HuH-7.5 (cell line): ENCODE measurements around the gene SPOUT1.

Experiments used
- DNase-seq: peaks from one replicate; pipeline ENCODE4 v3.0.0; 2011; ENCODE audit warnings: low spot score

The SPOUT1 gene

GRCh38 chr9:128836509-128837145 lies 7.0 kb upstream of the SPOUT1 start:
- peak; percentile 8 for DNase-seq

DNA sequence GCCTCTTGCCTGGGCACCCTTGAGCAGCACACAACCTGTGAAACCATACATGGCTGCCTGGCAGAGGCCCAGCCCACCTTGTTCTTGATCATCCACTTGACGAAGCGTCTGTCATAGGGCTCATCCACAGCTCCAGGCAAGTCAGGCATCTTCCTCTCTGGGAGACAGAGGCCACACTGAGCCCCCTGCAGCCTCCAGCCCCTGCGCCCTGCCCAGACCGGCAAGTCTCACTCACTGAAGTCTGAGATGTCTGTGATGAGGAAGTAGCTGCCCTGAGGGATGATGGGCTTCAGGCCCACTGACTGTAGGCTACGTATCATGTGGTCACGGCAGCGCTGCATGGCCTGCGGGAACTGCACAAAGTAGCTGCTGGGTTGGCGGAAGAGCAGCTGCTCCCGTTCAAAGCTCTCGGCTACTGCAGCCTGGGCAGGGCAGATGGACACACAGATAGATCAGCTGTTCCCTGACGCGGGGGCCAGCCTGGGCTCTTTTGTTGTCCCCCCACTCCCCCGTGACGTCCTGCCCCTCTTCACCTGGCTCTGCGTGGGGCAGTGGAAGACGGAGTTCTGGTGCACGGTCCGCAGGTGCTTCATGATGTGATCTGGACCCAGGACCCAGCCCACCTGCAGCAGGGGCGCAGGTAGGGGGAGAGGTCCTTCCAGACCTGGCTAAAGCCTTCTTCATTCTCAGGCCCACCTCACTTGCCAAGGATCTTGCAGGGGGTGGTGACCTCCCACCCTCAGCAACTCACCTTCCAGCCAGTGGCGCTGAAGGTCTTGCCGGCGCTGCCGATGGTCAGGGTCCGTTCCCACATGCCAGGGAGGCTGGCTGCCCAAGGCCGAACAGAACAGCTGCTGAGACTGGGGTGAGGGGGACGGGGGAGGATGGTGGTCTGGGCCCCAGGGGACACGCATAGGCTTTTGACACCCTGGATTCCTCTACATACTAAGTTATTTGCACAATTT lies 5.9 kb upstream of the SPOUT1 start:
- DNase-seq, result peak; percentile 3

GRCh38 chr9:128833696-128834095 lies 4.1 kb upstream of the SPOUT1 start:
- DNase-seq, result peak; percentile 2

DNA sequence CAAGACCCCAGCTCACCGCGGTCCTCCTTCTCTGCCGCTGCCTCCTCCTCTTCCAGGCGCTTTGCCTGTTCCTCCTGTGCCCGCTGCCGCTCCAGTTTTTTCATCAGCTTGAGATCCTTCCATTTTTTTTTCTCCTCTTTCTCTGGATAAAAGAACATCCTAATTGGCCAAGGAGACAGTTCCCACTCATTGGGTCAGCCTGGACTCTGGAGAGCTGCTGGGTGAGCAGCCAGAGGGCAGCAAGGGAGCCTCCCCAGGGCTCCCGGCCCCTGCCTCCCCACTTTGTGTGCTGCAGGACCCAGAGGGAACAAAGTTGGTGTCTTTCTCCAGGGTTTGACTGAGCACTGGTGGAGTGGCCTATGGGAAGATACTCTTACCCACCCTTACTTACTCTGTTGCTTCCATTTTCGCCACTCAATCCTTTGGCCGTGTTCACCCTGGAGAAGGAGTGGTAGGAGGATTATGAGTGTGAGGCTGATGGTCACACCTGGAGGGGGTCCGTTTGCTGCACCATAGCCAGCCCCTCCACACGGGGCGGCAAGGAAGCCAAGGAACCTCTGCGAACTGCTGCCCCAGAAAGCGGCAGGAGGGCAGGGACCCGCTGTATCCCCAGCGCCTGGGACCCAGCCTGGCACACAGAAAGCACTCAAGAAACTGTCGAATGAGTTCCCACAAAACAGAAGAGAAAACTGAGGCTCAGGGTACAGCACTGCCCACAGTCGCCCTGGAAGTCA lies 708 bp downstream of the SPOUT1 start:
- DNase-seq, result no peak

DNA sequence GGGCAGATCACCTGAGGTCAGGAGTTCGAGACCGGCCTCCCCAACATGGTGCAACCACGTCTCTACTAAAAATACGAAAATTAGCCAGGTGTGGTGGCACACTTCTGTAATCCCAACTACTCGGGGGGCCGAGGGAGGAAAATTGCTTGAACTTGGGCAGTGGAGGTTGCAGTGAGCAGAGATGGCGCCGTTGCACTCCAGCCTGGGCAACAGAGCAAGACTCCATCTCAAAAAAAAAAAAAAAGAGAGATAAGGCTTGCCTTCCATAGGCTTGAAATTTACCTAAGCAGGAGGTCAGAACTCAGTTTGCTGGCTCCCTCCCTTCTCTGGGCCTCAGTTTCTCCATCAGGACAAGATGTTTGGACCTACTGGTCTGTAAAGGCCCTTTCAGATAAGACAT lies 1.3 kb downstream of the SPOUT1 start:
- DNase-seq, result no peak

DNA sequence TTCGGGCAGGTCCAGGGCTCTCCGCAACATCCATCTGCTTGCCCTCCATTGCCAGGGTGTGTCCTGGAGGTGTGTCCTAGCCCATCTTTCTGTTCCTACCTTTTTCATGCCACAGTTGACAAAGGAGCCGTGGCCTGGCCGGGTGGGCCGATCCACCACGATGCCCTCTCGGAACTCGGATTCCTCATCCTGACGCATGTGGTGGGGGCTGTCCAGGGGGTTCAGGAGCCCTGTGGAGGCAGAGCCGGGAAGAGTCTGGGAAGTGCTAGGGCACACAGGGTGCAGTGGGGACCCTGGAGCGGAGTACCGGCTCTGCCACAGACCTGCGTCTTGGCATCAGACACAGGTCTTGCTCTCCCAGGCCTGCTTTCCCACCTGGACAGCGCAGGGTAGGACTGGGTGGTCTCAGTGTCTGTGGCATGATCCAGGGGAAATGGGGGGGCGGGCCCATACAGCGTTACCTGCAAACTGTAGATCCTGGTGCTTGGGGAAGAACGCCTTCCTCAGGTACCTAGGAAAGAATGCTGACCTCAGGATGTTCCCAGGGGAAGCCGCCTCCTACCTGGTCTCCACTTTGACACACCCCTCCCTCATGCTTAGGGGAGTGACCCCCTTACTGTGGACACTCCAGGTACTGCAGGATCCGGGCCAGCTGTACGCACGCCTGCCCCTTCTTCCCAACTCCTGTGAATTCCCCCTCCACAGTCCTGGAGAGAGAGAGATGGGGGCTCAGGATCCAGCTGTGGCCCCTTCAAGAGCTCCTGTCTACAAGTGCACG lies 3.5 kb downstream of the SPOUT1 start:
- peak; percentile 59 for DNase-seq

DNA sequence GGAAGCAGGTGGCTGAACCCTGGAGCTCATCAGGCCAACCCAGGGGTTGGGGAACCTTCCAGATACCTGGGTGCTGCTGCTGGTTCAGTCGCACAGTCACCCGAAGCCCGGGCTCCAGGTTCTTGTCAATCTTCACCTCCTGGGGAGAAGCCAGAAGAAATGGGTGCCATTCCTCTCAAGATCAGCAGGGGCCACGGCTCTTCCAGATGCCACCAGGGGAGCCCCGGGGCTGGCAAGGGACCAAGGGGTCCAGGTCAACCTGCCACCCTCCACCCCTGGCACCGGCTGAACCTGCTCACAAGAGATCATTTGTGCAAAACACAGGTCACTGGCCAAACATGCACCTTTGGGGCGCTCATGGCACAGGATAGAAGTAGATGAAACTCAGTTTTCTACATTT lies 4.7 kb downstream of the SPOUT1 start:
- DNase-seq, result no peak

DNA sequence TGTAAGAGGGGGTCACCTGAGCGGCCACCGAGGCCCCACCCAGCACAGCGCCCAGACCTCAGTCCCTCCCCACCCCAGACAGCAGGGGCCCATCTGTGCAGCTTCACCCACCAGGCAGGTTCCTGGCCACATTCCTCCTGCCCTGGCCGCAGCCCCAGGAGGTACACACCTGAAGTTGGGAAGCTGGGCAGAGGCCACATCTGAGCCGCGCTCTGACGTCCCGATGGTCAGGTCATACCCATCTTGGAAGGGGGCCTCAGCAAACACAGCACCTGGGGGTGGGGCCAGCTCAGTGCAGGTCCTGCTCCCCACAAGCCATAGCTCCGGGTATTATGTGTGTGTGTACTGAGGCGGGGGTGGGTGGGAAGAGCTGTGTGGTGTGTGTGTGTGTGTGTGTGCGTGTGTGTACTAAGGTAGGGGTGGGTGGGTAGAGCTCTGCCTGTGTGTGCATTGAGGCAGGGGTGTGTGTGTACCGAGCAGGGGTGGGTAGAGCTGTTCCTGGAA lies 5.6 kb downstream of the SPOUT1 start:
- no peak for DNase-seq

GRCh38 chr9:128823362-128823902 lies 6.2 kb downstream of the SPOUT1 start:
- no peak for DNase-seq

GRCh38 chr9:128822407-128823042 lies 7.1 kb downstream of the SPOUT1 start:
- no peak for DNase-seq

GRCh38 chr9:128821584-128822406 lies 7.8 kb downstream of the SPOUT1 start:
- DNase-seq, result no peak

DNA sequence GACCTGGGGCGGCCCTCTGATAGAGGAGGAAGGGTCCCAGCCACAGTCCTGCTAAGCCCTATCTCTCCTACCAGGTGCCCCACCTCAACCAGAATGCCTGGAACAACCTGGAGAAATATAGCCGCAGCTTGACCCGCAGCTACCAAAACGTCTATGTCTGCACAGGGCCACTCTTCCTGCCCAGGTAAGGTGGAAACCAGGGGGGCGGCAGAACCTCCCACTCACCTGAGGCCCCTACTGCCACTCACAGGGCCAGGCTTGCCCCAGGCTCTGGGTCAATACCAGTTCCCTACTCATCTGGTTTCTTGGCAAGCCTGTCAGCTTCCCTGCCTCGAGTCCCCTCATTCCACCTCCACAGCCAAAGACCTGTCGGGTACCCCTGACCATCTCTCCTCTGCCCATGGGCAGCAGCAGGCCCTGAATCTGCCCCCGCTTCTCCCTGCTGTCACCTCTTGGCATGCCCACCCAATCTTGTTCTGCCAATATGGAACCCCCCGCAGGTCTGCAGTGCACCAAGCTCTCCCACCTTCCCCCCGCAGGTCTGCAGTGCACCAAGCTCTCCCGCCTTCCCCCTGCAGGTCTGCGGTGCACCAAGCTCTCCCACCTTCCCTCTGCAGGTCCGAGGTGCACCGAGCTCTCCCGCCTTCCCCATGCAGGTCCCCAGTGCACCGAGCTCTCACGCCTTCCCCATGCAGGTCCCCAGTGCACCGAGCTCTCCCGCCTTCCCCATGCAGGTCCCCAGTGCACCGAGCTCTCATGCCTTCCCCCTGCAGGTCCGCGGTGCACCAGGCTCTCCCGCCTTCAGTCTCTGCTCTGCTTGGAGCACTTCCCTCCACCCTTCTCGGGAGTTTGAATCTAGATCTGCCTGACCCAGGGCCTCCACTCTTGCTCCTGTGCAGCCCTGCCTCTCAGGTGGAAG lies 8.7 kb downstream of the SPOUT1 start:
- no peak for DNase-seq

- no peak for DNase-seq
These were observed 9.6 kb downstream of the SPOUT1 start for GRCh38 chr9:128819716-128820664.

DNA sequence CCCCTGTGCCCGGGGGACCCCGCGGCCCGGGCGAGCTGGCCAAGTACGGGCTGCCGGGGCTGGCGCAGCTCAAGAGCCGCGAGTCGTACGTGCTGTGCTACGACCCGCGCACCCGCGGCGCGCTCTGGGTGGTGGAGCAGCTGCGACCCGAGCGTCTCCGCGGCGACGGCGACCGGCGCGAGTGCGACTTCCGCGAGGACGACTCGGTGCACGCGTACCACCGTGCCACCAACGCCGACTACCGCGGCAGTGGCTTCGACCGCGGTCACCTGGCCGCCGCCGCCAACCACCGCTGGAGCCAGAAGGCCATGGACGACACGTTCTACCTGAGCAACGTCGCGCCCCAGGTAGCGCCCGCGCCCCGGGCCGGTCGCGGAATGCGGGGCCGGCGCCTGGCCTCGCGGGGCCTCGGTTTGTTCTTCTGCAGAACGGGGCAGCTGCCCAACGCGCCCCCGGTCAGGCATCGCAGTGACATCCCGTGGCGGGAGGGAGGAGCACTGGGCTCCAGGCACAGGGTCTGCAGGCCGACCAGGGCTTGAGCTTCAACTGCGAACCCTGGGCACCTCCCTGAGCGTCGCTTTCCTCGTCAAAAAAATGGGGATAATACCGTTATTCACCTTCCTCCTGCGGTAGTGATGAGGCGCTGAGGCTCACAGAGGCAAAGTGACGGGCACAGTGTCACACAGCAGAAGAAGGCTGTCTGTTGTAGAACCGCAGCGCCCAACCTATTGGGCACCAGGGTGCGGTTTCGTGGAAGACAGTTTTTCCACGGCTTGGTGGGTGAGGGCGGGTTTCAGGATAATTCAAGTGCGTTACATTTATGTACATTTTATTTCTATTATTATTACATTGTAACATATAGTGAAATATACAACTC lies 10.5 kb downstream of the SPOUT1 start:
- peak; percentile 72 for DNase-seq

DNA sequence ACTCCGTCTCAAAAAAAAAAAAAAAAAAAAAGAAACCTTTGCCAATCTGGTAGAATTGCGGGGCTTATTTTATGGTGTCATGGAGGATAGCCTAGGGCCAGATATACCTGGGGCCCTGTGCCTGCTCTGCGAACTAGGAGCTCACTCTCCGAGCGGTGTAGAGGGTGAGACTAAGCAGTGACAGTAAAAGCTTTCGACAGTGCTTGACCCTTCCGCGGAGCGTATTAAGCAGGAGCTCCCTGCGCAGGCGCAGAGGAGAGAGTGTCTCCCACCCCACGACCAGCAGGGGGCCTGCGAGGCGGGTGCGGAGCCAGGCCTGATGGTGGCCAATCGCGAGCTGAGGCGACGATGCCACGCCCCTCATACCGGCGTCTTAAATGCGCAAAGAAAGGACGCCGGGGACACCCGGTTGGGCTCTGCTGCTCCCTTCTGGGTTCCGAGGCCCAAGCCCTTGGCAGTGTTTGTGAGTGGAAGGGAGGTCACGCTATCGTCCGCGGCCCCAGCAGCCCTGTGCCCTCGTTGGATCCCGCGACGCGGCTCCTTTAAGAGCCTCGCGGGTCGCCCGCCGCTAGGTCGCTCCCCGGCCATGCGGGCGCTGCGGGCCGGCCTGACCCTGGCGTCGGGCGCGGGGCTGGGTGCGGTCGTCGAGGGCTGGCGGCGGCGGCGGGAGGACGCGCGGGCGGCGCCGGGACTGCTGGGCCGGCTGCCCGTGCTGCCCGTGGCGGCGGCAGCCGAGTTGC lies 11.3 kb downstream of the SPOUT1 start, which contains the start of gene ENDOG:
Gene ENDOG (plus strand): TSS at position 402 of the 740 bp plus-strand sequence. CDS start 185 bp downstream, at position 587.
- peak; percentile 100 for DNase-seq

- no peak for DNase-seq
These were observed 18.7 kb downstream of the SPOUT1 start for GRCh38 chr9:128810873-128811272.
